ENCODE measurements around the gene CDC42BPG.

DNA sequence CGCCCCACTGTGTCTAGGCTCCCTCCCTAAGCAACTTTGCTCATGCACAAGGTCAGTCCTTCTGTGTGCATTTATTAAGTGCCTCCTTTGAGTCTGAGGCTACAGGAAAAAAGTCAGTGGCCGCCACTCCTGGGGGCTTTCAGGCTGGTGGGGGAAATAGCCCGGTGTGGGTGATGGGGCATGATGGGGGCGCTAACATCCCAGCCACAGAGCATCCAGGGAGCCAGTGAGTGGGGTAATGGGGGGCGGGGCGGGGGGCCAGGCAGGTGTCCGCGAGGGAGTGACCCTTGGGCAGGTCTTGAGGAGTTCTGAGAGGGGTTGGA, 43.9 kb upstream of the CDC42BPG start:
- TF ChIP-seq, protein P1, sequence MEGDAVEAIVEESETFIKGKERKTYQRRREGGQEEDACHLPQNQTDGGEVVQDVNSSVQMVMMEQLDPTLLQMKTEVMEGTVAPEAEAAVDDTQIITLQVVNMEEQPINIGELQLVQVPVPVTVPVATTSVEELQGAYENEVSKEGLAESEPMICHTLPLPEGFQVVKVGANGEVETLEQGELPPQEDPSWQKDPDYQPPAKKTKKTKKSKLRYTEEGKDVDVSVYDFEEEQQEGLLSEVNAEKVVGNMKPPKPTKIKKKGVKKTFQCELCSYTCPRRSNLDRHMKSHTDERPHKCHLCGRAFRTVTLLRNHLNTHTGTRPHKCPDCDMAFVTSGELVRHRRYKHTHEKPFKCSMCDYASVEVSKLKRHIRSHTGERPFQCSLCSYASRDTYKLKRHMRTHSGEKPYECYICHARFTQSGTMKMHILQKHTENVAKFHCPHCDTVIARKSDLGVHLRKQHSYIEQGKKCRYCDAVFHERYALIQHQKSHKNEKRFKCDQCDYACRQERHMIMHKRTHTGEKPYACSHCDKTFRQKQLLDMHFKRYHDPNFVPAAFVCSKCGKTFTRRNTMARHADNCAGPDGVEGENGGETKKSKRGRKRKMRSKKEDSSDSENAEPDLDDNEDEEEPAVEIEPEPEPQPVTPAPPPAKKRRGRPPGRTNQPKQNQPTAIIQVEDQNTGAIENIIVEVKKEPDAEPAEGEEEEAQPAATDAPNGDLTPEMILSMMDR (IDR thresholded peaks at IDR 0.05; ENCODE audit: poor library complexity, severe bottlenecking), result no peak
- TF ChIP-seq EP300 (conservative IDR thresholded peaks at IDR 0.05; ENCODE audit: poor library complexity, severe bottlenecking) (no peak), MXI1 (conservative IDR thresholded peaks at IDR 0.05; ENCODE audit: poor library complexity, severe bottlenecking) (no peak), EZH2 (IDR thresholded peaks at IDR 0.05; ENCODE audit: borderline replicate concordance, insufficient read depth, low read length, poor library complexity, severe bottlenecking) (no peak), TAF1 (IDR thresholded peaks at IDR 0.05; ENCODE audit: low read depth) (no peak), POLR2AphosphoS5 (IDR thresholded peaks at IDR 0.05) (no peak), RAD21 (conservative IDR thresholded peaks at IDR 0.05) (no peak), REST (IDR thresholded peaks at IDR 0.05; ENCODE audit: borderline replicate concordance) (no peak), SMC3 (conservative IDR thresholded peaks at IDR 0.05; ENCODE audit: poor library complexity) (no peak)
